ENCODE data around the gene QSER1. TPM values are rescaled to one million over a fixed set of nuclear protein-coding genes. Genes with fewer than 3 reads are reported as not detected.

Gene QSER1
- polyA plus RNA-seq (2012; ENCODE audit: insufficient read depth, insufficient read length, low read depth), result 6.2 TPM

DNA sequence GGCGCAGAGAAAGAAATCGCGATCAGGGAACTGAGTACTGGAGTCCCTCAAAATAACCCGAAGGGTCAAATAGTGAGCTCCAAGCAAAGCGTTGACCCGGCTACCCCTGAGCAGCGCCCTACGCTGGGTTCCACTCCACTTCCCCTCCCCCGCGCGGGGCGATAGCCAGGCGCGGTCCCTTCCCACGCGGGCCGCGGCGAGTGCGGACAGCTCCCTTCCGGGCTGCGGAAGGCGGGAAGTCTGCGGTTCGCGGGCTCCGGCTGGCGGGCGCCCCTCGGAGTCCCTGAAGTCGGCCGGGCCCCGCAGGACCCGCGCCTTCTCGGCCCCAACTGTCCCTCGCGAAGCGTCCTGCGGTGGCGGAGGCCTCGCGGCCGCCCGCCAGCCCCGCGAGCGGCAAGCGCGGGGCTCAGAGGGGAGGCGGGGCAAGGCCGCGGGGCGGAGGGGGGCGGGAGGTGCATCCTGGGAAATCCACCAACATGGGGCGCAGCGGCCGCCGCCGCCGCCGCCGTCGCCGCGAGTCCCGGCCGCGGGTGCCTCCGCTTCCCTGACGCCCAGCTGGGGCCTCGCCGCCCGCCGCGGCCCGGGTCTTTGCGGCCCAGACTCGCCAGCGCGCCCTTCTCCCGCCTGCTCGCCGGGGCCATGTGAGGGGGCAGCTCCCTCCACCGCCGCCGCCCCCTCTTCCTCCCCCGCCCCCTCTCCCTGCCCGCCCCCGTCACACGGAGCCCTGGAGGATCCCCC is at the start of gene QSER1:
QSER1 (plus strand) TSS at position 457 of the 738 bp plus-strand sequence. CDS start 315 bp downstream, outside the sequence.
- peak within 1 kb of the TSS; percentile 75 for H3K4me3 ChIP-seq (ENCODE audit: low read depth, low read length)
- H3K9me3 ChIP-seq, result no peaks in the 10 kb centered on the region
- no peaks in the 10 kb centered on the region for H3K27me3 ChIP-seq
- no peak for TF ChIP-seq CTCF (IDR thresholded peaks at IDR 0.05; ENCODE audit: low read depth, low read length)
- H3K4me1 ChIP-seq, result no peaks in the 10 kb centered on the region
- H3K36me3 ChIP-seq, result no peaks in the 10 kb centered on the region
- peak; percentile 70 for DNase-seq

DNA sequence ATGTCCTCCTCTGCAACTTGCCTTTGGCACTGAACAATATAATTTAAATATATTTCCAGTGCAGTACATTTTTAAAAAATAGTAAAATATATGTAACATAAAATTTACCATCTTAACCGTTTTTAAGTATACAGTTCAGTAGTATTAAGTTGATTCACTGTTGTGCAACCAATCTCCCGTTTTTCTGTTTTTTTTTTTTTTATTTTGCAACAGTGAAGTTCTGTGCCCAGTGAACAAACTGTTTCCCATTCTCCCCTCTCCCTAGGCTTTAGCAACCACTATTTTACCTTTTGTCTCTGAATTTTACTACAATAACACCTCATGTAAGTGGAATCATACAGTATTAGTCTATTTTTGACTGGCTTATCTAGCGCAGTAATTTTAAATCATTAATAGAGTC is 49.1 kb upstream of the QSER1 start:
- Histone ChIP-seq H3K9me3 (no peaks in the 10 kb centered on the region), H3K4me1 (no peaks in the 10 kb centered on the region), H3K36me3 (no peaks in the 10 kb centered on the region), H3K27me3 (no peaks in the 10 kb centered on the region), H3K4me3 (ENCODE audit: low read depth, low read length) (no peak overlapping the region)
- no peak for DNase-seq
- TF ChIP-seq CTCF (IDR thresholded peaks at IDR 0.05; ENCODE audit: low read depth, low read length), result no peak

DNA sequence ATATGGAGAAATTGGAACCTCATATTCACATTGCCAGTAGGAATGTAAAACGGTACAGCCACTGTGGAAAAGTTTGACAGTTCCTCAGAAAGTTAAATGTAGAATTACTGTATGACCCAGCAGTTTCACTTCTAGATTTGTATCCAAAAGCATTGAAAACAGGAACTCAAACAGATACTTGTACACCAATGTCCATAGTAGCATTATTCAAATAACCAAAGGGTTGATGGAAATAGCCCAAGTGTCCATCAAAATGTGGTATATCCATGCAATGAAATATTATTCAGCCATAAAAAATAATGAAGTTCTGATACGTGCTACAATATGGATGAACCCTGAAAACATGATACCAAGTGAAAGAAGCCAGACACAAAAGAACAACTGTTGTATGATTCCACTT is 45.1 kb upstream of the QSER1 start:
- H3K9me3 ChIP-seq, result no peaks in the 10 kb centered on the region
- no peaks in the 10 kb centered on the region for H3K4me1 ChIP-seq
- no peak for TF ChIP-seq CTCF (IDR thresholded peaks at IDR 0.05; ENCODE audit: low read depth, low read length)
- no peak for DNase-seq
- no peaks in the 10 kb centered on the region for H3K36me3 ChIP-seq
- H3K27me3 ChIP-seq, result no peaks in the 10 kb centered on the region
- no peak overlapping the region for H3K4me3 ChIP-seq (ENCODE audit: low read depth, low read length)

GRCh38 chr11:32849761-32850160 is 42.9 kb upstream of the QSER1 start:
- Histone ChIP-seq H3K4me1 (no peaks in the 10 kb centered on the region), H3K9me3 (no peaks in the 10 kb centered on the region), H3K27me3 (no peaks in the 10 kb centered on the region), H3K36me3 (no peaks in the 10 kb centered on the region), H3K4me3 (ENCODE audit: low read depth, low read length) (no peak overlapping the region)
- no peak for TF ChIP-seq CTCF (IDR thresholded peaks at IDR 0.05; ENCODE audit: low read depth, low read length)
- no peak for DNase-seq

DNA sequence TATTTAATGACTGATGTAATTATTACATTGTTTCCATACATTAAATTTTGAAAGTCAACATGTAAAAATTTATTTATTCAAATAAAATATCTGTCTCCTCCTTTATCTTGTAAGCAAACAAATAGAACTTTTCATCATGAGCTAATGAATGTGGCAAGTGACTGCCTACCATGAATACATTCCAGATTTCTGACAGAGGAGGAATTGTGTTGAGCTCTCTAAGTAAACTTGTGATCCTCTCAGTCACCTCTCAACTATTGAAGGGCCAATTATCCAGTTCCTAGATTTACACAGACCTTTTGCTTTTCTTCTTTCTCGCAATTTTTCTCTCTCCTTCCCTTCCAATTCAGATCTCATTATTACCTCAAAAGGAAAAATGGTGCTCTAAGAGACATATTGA is 41.4 kb upstream of the QSER1 start:
- no peak for DNase-seq
- H3K4me1 ChIP-seq, result no peaks in the 10 kb centered on the region
- no peaks in the 10 kb centered on the region for H3K9me3 ChIP-seq
- no peaks in the 10 kb centered on the region for H3K27me3 ChIP-seq
- no peak overlapping the region for H3K4me3 ChIP-seq (ENCODE audit: low read depth, low read length)
- TF ChIP-seq CTCF (IDR thresholded peaks at IDR 0.05; ENCODE audit: low read depth, low read length), result no peak
- H3K36me3 ChIP-seq, result no peaks in the 10 kb centered on the region

- no peak for TF ChIP-seq CTCF (IDR thresholded peaks at IDR 0.05; ENCODE audit: low read depth, low read length)
- no peak for DNase-seq
- Histone ChIP-seq H3K4me1 (no peaks in the 10 kb centered on the region), H3K4me3 (ENCODE audit: low read depth, low read length) (no peak overlapping the region), H3K36me3 (no peaks in the 10 kb centered on the region), H3K9me3 (no peaks in the 10 kb centered on the region), H3K27me3 (0 out of 2 replicates have a peak, but pooled peaks cover under 1% of the 10 kb centered on the region)
These were observed 40.4 kb upstream of the QSER1 start for GRCh38 chr11:32852207-32852606.
